ENCODE data around the gene SCAF4. TPM values are rescaled to one million over a fixed set of nuclear protein-coding genes. Genes with fewer than 3 reads are reported as not detected.

SCAF4 gene
- total and polyA plus RNA-seq, 9 of the 15 experiments (the other 6 are each of a cell fraction or from before 2014, with no cell fraction given): 2.3 to 55.7 (median 17.2) TPM

GRCh38 chr21:31659286-31659535 is 72.7 kb downstream of the SCAF4 start (continued):
- TF ChIP-seq CREB1 (IDR thresholded peaks at IDR 0.05) (no peak; the same call in 1 of the 2 replicates), CREB1 (CRISPR knock-in tag; IDR thresholded peaks at IDR 0.05) (no peak), HNRNPK (IDR thresholded peaks at IDR 0.05; ENCODE audit: low read depth, low read length, poor library complexity, severe bottlenecking) (no peak), ZNF121 (CRISPR knock-in tag; conservative IDR thresholded peaks at IDR 0.05) (no peak), HNRNPL (IDR thresholded peaks at IDR 0.05; ENCODE audit: low read depth, low read length) (no peak), NFATC3 (IDR thresholded peaks at IDR 0.05) (no peak), SAP30 (IDR thresholded peaks at IDR 0.05; ENCODE audit: borderline replicate concordance, insufficient read depth, low read depth, low read length, poor library complexity, severe bottlenecking) (peak; percentile 17), RCOR1 (IDR thresholded peaks at IDR 0.05; ENCODE audit: borderline replicate concordance in 1 of 2, low read depth in 2 of 2, low read length in 2 of 2) (no peak), PHB2 (IDR thresholded peaks at IDR 0.05; ENCODE audit: low read depth) (no peak), ZNF316 (IDR thresholded peaks at IDR 0.05) (no peak), ZC3H4 (CRISPR knock-in tag; IDR thresholded peaks at IDR 0.05; ENCODE audit: borderline replicate concordance) (no peak), RBM22 (IDR thresholded peaks at IDR 0.05; ENCODE audit: low read depth, low read length, poor library complexity, severe bottlenecking) (no peak), ILK (tag; IDR thresholded peaks at IDR 0.05; ENCODE audit: borderline replicate concordance, low read depth) (no peak), TOE1 (IDR thresholded peaks at IDR 0.05; ENCODE audit: borderline replicate concordance) (peak; percentile 55; the same call in 1 of the 2 replicates), TOE1 (CRISPR knock-in tag; IDR thresholded peaks at IDR 0.05; ENCODE audit: borderline replicate concordance, low read depth) (no peak), NRF1 (conservative IDR thresholded peaks at IDR 0.05 in 1 of 2, IDR thresholded peaks at IDR 0.05 in 1 of 2) (peak in 1 of 2 experiments; percentile 89; a peak in 3 of 4 replicates), IFI16 (CRISPR knock-in tag; IDR thresholded peaks at IDR 0.05) (no peak), GABPA (tag; conservative IDR thresholded peaks at IDR 0.05; ENCODE audit: low read depth) (peak; percentile 29; the same call in 1 of the 2 replicates), TFAP4 (CRISPR knock-in tag; IDR thresholded peaks at IDR 0.05; ENCODE audit: borderline replicate concordance) (no peak; the same call in 1 of the 2 replicates), C11orf30 (IDR thresholded peaks at IDR 0.05; ENCODE audit: low read depth) (no peak)
- TF ChIP-seq, protein P1, sequence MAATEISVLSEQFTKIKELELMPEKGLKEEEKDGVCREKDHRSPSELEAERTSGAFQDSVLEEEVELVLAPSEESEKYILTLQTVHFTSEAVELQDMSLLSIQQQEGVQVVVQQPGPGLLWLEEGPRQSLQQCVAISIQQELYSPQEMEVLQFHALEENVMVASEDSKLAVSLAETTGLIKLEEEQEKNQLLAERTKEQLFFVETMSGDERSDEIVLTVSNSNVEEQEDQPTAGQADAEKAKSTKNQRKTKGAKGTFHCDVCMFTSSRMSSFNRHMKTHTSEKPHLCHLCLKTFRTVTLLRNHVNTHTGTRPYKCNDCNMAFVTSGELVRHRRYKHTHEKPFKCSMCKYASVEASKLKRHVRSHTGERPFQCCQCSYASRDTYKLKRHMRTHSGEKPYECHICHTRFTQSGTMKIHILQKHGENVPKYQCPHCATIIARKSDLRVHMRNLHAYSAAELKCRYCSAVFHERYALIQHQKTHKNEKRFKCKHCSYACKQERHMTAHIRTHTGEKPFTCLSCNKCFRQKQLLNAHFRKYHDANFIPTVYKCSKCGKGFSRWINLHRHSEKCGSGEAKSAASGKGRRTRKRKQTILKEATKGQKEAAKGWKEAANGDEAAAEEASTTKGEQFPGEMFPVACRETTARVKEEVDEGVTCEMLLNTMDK (IDR thresholded peaks at IDR 0.05; ENCODE audit: borderline replicate concordance, insufficient read depth, low read depth, low read length, poor library complexity, severe bottlenecking): no peak
- TF ChIP-seq, protein P2, sequence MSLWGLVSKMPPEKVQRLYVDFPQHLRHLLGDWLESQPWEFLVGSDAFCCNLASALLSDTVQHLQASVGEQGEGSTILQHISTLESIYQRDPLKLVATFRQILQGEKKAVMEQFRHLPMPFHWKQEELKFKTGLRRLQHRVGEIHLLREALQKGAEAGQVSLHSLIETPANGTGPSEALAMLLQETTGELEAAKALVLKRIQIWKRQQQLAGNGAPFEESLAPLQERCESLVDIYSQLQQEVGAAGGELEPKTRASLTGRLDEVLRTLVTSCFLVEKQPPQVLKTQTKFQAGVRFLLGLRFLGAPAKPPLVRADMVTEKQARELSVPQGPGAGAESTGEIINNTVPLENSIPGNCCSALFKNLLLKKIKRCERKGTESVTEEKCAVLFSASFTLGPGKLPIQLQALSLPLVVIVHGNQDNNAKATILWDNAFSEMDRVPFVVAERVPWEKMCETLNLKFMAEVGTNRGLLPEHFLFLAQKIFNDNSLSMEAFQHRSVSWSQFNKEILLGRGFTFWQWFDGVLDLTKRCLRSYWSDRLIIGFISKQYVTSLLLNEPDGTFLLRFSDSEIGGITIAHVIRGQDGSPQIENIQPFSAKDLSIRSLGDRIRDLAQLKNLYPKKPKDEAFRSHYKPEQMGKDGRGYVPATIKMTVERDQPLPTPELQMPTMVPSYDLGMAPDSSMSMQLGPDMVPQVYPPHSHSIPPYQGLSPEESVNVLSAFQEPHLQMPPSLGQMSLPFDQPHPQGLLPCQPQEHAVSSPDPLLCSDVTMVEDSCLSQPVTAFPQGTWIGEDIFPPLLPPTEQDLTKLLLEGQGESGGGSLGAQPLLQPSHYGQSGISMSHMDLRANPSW (CRISPR knock-in tag; IDR thresholded peaks at IDR 0.05): no peak

Data from K562 (cell line).